SK-N-SH (cell line): Measurements from ENCODE around the gene TUBGCP6.

Source experiments
- EP300 ChIP-seq, 2 experiments: IDR thresholded peaks; 2 replicates each; pipeline versions ENCODE4 v1.4.0 to v1.6.1; 2012; ENCODE audit warnings: borderline replicate concordance in 1 of 2, low read depth in 1 of 2, low read length in 1 of 2
- EZH2phosphoT487 ChIP-seq: fragments of 200-600 bp; sonication (generic); IDR thresholded peaks from 2 replicates; pipeline ENCODE4 v1.6.1; 2017; ENCODE audit warnings: low read depth, mixed run types, mild to moderate bottlenecking, antibody characterized with exemption, moderate library complexity, borderline replicate concordance
- MXI1 ChIP-seq: IDR thresholded peaks from 2 replicates; pipeline ENCODE4 v1.6.1; 2012; ENCODE audit warnings: mild to moderate bottlenecking, low read depth, low read length, improper control_type of control experiment
- NFIC ChIP-seq: IDR thresholded peaks from 2 replicates; pipeline ENCODE4 v1.4.0; 2012; ENCODE audit warnings: borderline replicate concordance
- RCOR1 ChIP-seq: fragments of 150-350 bp; IDR thresholded peaks from 2 replicates; pipeline ENCODE4 v1.6.1; 2017; ENCODE audit warnings: antibody characterized with exemption, low read length
- REST ChIP-seq: IDR thresholded peaks from 2 replicates; pipeline ENCODE4 v1.6.1; 2012; ENCODE audit warnings: mild to moderate bottlenecking, low read depth, low read length, moderate library complexity
- RFX5 ChIP-seq: IDR thresholded peaks from 2 replicates; pipeline ENCODE4 v1.6.1; 2012; ENCODE audit warnings: mild to moderate bottlenecking, improper control_type of control experiment, low read length
- SMC3 ChIP-seq: IDR thresholded peaks from 2 replicates; pipeline ENCODE4 v1.6.1; 2012; ENCODE audit warnings: low read depth, low read length, improper control_type of control experiment
- TAF1 ChIP-seq: IDR thresholded peaks from 2 replicates; pipeline ENCODE4 v1.6.1; 2012; ENCODE audit warnings: low read depth, mild to moderate bottlenecking, low read length, moderate library complexity, borderline replicate concordance
- TEAD4 ChIP-seq: IDR thresholded peaks from 2 replicates; pipeline ENCODE4 v1.4.0; 2012; ENCODE audit warnings: mild to moderate bottlenecking, borderline replicate concordance; ENCODE audit not compliant: insufficient read depth
- TF ChIP-seq, protein P1 (sequence below): fragments of 200-600 bp; sonication (generic); IDR thresholded peaks from 2 replicates; pipeline ENCODE4 v1.6.1; 2017; ENCODE audit warnings: antibody characterized with exemption, mild to moderate bottlenecking, moderate library complexity
- TF ChIP-seq, protein P2 (sequence below): fragments of 150-350 bp; IDR thresholded peaks from 2 replicates; pipeline ENCODE4 v1.6.1; 2017; ENCODE audit warnings: antibody characterized with exemption, low read length, low read depth, borderline replicate concordance

DNA sequence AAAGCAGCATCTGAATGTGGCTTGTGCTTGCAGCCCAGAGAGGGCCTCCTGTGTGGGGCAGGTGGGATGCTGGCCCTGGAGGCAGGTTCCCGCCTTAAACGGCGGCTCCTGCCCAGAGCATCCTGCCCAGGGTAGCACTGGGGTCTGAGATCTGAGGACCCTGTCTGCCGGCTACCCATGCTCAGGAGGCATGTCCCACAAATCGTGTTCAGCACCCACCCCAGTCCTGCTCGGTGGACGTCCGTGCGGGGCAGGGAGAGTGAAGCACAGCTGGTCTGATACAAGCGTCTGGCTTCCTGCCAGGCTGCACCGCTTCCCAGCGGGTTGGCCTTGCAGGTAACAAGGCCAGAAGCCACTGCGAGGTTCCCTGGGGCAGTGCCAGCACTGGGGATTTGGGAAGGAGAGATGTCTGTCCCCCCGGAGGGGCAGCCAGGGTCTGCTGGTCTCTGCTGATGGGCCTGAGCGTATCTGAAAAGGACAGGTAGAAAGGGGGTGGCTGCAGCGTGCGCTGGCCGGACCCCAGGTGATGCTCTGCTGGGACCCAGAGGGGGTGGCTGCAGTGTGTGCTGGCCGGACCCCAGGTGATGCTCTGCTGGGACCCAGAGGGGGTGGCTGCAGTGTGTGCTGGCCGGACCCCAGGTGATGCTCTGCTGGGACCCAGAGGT is 55.5 kb downstream of the TUBGCP6 start:
- TF ChIP-seq EP300 (IDR thresholded peaks at IDR 0.05; ENCODE audit: borderline replicate concordance in 1 of 2, low read depth in 1 of 2, low read length in 1 of 2), result no peak
- TF ChIP-seq, protein P1, sequence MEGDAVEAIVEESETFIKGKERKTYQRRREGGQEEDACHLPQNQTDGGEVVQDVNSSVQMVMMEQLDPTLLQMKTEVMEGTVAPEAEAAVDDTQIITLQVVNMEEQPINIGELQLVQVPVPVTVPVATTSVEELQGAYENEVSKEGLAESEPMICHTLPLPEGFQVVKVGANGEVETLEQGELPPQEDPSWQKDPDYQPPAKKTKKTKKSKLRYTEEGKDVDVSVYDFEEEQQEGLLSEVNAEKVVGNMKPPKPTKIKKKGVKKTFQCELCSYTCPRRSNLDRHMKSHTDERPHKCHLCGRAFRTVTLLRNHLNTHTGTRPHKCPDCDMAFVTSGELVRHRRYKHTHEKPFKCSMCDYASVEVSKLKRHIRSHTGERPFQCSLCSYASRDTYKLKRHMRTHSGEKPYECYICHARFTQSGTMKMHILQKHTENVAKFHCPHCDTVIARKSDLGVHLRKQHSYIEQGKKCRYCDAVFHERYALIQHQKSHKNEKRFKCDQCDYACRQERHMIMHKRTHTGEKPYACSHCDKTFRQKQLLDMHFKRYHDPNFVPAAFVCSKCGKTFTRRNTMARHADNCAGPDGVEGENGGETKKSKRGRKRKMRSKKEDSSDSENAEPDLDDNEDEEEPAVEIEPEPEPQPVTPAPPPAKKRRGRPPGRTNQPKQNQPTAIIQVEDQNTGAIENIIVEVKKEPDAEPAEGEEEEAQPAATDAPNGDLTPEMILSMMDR, result no peak
- no peak for TF ChIP-seq NFIC
- TF ChIP-seq EZH2phosphoT487, result no peak
- TF ChIP-seq REST, result no peak
- no peak for TF ChIP-seq RCOR1
- TF ChIP-seq, protein P2, sequence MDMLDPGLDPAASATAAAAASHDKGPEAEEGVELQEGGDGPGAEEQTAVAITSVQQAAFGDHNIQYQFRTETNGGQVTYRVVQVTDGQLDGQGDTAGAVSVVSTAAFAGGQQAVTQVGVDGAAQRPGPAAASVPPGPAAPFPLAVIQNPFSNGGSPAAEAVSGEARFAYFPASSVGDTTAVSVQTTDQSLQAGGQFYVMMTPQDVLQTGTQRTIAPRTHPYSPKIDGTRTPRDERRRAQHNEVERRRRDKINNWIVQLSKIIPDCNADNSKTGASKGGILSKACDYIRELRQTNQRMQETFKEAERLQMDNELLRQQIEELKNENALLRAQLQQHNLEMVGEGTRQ, result no peak
- no peak for TF ChIP-seq MXI1
- no peak for TF ChIP-seq TAF1
- no peak for TF ChIP-seq RFX5
- TF ChIP-seq SMC3, result no peak
- no peak for TF ChIP-seq TEAD4
